H1 (cell line): ENCODE data around the gene DEXI. TPM values are rescaled to one million over a fixed set of nuclear protein-coding genes. Genes with fewer than 3 reads are reported as not detected.

Experiments used
- ATF2 ChIP-seq: IDR thresholded peaks from 2 replicates; pipeline ENCODE4 v1.6.1; 2012; ENCODE audit warnings: low read length, inconsistent platforms
- BACH1 ChIP-seq: IDR thresholded peaks from 2 replicates; pipeline ENCODE4 v1.6.1; 2012; ENCODE audit warnings: low read length, improper control_type of control experiment
- CEBPB ChIP-seq: IDR thresholded peaks from 2 replicates; pipeline ENCODE4 v1.6.1; 2012; ENCODE audit warnings: low read depth, low read length
- CHD7 ChIP-seq: fragments of 300-600 bp; sonication (generic); IDR thresholded peaks from 2 replicates; pipeline ENCODE4 v1.7.1; 2012; ENCODE audit warnings: low read length, moderate library complexity, mild to moderate bottlenecking, inconsistent platforms; ENCODE audit not compliant: insufficient replicate concordance
- FOSL1 ChIP-seq: IDR thresholded peaks from 2 replicates; pipeline ENCODE4 v1.6.1; 2011; ENCODE audit warnings: mild to moderate bottlenecking, low read depth, low read length, moderate library complexity; ENCODE audit not compliant: insufficient read depth
- JUN ChIP-seq: IDR thresholded peaks from 2 replicates; pipeline ENCODE4 v1.6.1; 2011; ENCODE audit warnings: low read depth, mild to moderate bottlenecking, improper control_type of control experiment, low read length
- PHF8 ChIP-seq: fragments of 200-600 bp; sonication (generic); conservative IDR thresholded peaks from 2 replicates; pipeline ENCODE4 v1.7.1; 2012; ENCODE audit warnings: low read depth, mild to moderate bottlenecking, inconsistent platforms, low read length, moderate library complexity
- POLR2A ChIP-seq, 2 experiments: IDR thresholded peaks; 1 replicate in 1 of 2; 2 replicates in 1 of 2; pipeline ENCODE4 v1.6.1; 2011; ENCODE audit warnings: low read depth in 2 of 2, low read length in 2 of 2, mild to moderate bottlenecking in 2 of 2; ENCODE audit errors: control extremely low read depth in 1 of 2
- SP1 ChIP-seq: IDR thresholded peaks from 2 replicates; pipeline ENCODE4 v1.6.1; 2011; ENCODE audit warnings: low read depth, low read length
- polyA plus RNA-seq, 7 experiments: library from polyadenylated mRNA; depleted of rRNA in 3 of 7; stranded (reverse) in 5 of 7; unstranded in 2 of 7; fragments of >200 nt in 5 of 7; fragments of 200-250 nt in 2 of 7; gene quantifications; 1 replicate in 5 of 7; 2 replicates in 1 of 7; 4 replicates in 1 of 7; pipeline versions ENCODE4 v1.2.1 to v1.2.3, GENCODE V29; 2011 to 2013; ENCODE audit warnings: missing spikeins in 2 of 7, mixed read lengths in 2 of 7
- total RNA-seq: library from RNA; stranded (reverse); fragmentation: NEBNext Ultra II Directional; extraction: Animal tissue kit (Norgen Biotek cat#: 25700); gene quantifications from 2 replicates; pipeline ENCODE4 v1.2.1, GENCODE V29; 2021

The DEXI gene
- total and polyA plus RNA-seq, 2 of the 8 experiments (the other 6 are each of a cell fraction or from before 2014, with no cell fraction given), result 39.5 to 47.3 TPM

- TF ChIP-seq CHD7 (no peak), CEBPB (no peak), PHF8 (no peak), POLR2A (IDR thresholded peaks at IDR 0.05; ENCODE audit: control extremely low read depth in 1 of 2, low read depth in 2 of 2, low read length in 2 of 2) (no peak), FOSL1 (no peak), BACH1 (no peak), SP1 (no peak), JUN (no peak), ATF2 (no peak)
- TF ChIP-seq, all 59 proteins: peak for 0
Observed at GRCh38 chr16:10965440-10966061, 23.3 kb upstream of the DEXI start (continued).
